HG02588 (cell line): ENCODE results near the gene PLEKHA4.
A peak's percentile ranks its signal among the peaks of the same experiment; 100 is the strongest.
"Not testable (repeated sequence)": the region's sequence is repeated elsewhere in the genome, so short reads cannot be mapped to it uniquely, and the experiment has no call there.

ENCODE experiments used
- ATAC-seq: cut with Tn5 transposase; IDR thresholded peaks from one replicate; pipeline ENCODE4 v1.9.1; 2021; ENCODE audit warnings: mild to moderate bottlenecking, moderate library complexity; ENCODE audit not compliant: unreplicated experiment

The PLEKHA4 gene

DNA sequence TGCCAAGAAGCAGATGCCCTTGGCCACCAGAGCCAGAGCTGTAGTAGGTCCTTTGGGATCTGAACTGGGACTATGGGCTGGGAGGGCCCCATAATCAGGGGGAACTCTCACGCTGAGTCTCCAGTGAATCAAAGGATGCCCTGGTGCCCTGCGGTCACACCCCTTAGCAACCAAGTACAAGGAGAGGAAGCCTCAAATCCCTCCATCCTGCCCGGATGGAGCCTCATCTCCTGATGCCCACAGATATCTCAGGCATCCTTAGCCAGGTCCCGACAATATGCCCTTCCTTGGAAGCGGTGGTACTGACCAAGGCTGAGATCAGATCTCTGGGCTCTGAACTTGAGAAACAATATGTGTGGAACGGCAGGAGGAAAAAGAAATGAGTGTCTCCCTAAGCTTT lies 1.7 kb downstream of the PLEKHA4 start:
- ATAC-seq = no peak

DNA sequence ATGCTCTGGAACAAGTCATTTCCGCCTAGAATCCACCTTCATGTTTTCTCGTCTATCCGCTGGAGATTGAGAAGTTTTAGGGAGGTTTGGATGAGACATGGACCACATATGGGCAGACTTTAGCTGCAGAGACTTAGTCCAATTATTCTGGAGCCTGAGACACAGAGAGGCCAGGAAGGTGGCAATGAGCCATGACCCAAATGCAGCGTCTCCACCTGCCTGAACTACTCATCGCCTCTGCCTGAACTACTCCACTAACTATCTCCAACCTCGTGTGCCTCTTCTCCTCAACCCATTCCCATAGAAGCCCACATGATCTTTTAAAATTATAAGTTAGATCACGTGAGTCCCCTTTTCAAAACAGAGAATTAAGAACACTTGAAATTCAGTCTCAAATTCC lies 5.6 kb downstream of the PLEKHA4 start:
- ATAC-seq = no peak

DNA sequence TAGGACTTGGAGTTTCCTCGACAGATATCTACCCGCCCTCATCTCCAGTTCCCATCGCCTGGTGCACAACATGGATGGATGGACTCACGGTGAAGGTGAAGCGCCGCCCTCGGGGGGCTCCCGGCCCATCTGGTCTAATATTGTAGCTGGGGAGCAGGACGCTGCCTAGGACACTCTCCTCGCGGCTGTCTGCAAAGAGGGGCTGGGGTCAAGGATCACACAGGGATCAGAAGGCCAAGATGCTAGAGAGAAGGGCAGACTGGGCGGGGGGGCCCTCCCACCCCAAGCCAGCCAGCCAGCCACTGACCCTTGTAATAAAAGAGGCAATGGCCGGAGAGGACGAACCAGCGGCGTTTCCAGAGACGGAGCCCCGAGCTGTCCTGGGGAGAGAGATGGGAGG lies 7.1 kb downstream of the PLEKHA4 start:
- no peak for ATAC-seq

DNA sequence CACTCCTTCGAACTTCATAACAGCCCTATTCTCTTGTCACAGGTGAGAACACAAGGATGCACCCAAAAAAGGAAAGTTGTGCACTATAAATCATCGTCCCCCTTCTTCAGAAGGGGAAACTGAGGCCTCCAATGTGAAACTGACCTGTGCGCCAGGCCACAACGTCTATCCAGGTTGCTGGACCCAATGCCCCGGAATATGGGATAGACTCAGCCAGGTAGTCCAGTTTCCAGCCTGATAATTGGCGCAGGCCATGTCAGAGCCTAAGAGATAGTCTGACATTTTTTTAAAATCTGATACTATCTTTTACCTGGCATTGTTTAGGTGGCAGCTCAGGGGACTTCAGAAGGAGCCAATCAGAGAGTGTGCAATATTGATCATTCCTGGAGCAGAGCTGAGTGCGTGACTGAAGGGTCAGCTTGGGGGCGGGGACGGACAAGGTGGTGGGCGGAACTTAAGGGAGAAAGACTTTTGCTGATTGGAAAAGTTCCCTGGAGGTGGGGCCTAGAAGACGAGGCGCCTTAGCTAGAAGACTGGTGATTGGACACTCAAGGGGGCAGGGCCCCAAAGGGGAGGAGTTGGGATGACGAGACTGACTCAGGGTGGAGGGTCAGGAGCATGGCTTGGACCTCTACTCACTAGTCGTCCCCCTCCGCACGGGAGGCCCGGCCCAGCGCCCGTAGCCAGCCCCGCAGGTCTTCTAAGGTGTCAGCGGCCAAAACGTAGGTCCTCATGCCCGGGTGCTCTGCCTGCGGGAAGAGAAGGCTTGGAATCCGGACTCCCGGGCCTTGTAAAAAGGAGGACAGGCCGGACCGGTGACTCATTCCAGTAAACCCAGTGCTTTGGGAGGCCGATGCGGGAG lies 8.5 kb downstream of the PLEKHA4 start:
- ATAC-seq = no peak

DNA sequence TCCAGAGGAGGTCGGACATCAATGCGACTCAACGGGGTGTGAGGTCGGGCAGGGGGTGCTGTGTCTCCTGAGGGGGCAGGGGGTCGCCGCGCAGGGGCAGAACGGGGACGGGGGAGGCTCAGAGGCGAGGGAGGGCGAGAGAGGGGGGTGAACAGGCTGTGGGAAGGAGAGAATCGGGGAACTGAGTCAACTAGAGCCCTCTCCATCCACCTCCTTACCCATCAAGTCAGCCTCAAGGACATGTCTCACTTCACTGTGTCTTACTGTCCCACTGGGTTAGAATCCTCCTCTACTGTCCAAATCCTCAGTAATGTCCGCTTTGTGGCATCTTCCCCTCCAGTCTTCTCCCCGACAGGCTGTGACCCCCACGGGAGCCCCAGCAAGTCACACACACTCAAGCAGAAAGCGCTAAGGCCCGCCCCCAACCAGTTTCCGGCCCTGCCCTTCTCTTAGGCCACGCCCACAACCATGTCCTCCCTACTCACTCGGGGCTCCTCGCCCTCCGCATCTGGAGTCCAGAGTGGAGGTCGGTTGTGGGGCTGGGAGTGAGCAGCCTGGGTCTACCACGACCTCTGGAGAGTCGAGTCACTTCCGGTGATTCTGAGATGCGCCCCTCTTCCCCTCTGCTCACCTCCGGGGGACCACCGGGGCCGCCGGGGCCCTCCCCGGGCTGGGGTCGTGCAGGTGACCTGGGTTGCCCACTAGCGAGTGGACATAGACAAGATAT lies 9.3 kb downstream of the PLEKHA4 start:
- ATAC-seq = no peak

DNA sequence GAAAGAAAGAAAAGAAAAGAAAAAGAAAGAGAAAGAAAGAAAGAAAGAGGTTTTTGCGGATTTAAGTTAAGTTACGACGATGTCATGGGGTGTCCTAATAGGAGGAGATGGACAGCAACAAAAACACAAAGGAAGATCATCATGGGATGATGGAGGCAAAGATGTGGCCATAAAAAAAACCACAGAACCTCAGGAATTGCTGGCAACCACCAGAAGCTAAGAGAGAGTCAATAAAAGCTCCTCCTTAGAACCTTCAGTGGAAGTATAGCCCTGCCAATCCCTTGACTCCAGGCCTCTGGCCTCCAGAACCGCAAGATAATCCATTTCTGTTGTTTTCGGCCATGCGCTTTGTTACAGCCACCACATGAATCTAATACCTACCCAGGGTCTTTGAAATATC lies 11.5 kb downstream of the PLEKHA4 start:
- no peak for ATAC-seq

DNA sequence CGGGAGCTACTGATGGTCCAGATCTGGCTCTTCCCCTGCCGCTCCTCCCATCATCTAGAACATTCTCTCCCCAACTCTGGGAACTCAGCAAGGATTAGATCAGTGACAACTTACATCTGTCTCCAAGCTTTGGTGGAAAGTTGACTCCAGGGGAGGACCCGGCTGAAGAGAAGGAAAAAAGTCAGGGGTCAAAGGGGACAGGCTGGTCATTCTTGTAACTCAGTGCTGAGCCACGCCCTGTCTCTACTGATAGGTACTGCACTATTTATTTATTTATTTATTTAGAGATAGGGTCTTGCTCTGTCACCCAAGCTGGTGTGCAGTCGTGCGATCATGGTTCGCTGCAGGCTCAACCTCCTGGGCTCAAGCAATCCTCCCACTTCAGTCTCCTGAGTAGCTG lies 14.3 kb downstream of the PLEKHA4 start:
- no peak for ATAC-seq

DNA sequence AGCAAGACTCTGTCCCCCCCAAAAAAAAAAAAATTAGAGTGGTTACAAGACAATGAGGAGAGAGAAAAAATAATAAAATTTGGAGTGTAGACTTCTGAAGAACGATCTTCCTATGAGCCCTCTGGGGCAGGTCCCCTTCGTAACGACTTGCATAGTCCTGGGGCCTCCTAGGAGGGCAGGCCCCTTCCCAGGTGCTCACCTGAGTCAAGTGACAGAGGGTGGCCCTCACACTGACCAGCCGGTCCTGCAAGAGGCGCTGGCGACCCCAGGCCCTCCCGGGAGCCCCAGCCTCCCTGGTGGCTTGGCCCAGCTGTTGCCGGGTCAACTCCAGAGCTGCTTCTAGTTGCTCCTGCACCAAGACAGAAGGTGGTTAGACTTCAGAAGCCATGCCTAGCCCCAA lies 14.9 kb downstream of the PLEKHA4 start:
- ATAC-seq = no peak

DNA sequence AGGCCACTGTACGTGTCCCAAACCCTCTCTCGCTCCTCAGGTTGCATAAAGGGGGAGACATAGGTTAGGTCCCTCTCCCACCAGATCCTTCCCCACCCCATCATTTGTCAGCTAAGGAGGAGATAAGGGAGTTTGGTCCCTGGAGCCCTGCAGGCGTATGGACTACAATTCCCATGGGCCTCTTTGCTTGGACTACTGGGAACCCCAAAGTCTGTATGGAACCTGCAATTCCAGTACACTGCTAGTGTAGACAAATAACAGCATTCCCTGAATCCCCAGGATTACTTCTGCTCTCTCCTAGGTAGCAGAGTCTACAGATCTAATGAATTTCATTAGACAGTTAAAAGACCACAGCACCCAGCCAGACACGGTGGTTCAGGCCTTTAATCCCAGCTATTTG lies 16.1 kb downstream of the PLEKHA4 start:
- no peak for ATAC-seq

DNA sequence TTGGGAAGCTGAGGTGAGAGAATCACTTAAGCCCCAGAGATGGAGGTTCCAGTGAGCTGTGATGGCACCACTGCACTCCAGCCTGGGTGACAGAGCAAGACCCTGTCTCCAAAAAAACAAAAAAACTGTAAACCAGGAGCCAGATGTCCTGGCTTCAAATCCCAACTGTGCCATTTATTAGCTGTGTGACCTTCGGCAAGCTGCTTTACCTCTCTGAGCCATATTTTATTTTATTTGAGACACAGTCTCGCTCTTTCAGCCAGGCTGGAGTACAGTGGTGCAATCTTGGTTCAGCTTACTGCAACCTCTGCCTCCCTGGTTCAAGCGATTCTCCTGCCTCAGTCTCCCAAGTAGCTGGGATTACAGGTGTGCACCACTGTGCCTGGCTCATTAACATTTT lies 21.8 kb downstream of the PLEKHA4 start:
- ATAC-seq = not testable (repeated sequence)

DNA sequence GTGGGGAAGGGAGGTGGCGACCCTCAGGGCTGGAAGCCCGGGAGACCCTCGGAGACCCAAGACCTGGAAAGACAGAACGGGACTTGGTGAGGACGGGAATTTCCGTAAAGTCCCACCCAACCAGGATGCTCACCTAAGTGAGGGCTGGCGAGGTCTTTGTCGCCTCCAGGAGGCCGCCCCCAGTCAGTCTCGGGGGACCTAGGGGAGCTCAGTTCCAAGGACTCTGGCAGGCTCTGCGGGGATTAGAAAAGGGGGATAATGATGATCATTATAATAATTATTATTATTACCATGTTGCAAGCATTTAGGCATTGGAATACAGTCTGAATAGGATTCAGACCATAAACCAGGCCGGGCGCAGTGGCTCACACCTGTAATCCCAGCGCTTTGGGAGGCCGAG lies 23.0 kb downstream of the PLEKHA4 start:
- ATAC-seq = no peak

DNA sequence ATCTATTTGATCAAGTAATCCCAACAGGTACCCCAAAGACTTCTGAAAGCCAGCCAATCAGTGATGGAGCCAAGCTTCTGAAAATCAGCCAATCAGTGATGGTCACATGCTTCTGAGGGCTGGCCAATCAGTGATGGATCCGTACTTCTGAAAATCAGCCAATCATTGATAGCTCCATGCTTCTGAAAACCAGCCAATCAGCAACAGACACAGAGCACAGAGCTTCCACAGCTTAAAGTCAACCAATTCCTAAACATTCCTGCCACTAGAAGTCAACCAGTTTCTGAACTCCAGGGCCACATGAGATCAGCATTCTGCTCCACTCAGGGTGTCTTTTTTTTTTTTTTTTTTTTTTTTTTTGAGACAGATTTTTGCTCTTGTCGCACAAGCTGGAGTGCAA lies 23.9 kb downstream of the PLEKHA4 start:
- ATAC-seq = no peak

DNA sequence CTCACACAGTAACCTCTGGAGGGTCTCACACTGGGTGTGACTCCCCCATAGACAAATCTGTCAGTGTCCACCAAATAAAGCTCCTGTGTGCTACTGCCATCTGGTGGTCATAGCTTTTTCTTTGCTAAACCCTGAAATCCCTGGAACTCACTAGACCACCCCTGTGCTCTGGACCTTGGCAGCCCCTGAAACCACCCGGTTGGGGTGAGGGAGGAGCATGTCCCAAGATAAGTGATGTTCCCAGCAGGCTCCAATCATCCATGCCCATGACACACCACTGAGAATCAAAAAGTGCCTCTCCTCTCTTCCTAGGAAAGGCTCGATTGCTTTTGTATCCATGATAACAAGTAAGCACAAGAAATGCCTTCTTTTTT lies 25.6 kb downstream of the PLEKHA4 start:
- no peak for ATAC-seq

DNA sequence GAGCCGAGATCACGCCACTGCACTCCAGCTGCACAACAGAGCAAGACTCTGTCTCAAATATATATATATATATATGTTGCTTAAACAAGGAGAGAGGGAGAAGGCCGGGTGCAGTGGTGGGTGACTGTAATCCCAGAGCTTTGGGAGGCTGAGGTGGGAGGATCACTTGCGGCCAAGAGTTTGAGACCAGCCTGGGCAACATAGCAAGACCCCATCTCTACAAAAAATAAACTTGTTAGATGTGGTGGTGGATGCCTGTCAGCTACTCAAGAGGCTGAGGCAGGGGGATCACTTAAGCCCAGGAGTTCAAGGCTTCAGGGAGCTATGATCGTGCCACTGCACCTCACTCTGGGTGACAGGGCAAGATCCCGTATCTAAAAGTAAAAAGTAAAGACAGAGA lies 26.8 kb downstream of the PLEKHA4 start:
- ATAC-seq = no peak

DNA sequence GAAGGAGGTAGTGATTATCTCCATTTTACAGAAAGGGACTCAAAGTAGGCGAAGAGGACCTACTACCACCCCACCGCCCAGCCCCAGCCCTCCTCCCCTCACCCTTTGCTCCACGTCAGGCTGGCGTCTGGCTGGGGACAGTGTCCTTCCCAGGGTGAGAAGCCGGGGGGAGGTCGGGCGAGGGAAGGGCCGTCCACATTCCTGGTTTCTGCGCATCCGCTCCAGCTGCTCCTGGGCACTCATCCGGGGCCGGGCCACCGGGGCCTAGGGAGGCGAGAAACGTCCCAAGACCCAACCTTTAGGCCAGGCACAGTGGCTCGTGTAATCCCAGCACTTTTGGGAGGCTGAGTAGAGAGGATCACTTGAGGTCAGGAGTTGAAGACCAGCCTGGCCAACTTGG lies 27.4 kb downstream of the PLEKHA4 start:
- ATAC-seq = no peak

DNA sequence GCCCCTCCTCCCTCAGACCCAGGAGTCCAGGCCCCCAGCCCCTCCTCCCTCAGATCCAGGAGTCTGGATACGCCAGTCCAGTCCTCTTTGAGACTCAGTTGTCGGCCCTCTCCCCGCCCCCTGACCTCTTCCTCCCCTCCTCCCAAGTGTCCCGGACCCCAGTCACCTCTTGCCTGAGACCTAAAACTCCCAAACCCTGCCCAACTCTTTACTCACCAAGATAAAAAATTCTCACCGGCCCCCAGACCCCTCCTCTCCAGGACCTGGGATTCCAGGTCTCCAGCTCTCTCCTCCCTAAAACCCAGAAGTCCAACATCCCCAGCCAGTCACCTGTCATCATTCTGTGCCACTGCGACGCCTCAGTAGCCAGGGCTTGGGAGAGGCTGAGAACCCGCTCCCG lies 30.7 kb downstream of the PLEKHA4 start:
- no peak for ATAC-seq

DNA sequence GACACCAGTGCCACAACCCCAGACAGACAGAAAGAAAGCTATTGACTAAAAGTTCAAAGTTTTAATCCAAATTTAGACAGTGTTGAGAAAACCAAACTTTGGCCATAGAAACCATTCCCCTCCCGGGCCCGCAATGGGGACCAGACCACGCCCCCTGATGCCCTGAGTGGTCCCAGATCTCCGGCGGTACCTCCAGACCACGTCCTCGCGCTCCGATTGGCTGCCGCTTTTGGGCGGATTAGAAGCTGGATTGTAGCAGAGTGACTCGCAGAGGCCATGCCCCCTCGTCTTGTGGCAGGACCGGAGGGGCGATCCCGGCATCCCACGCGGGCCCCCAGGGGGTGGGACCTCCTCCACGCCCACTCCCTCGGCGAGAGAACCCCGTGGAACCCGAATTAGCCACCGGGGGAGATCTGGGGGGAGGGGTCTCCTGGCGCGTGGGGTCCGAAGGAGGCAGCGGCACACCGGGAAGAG lies 31.3 kb downstream of the PLEKHA4 start:
- no peak for ATAC-seq

DNA sequence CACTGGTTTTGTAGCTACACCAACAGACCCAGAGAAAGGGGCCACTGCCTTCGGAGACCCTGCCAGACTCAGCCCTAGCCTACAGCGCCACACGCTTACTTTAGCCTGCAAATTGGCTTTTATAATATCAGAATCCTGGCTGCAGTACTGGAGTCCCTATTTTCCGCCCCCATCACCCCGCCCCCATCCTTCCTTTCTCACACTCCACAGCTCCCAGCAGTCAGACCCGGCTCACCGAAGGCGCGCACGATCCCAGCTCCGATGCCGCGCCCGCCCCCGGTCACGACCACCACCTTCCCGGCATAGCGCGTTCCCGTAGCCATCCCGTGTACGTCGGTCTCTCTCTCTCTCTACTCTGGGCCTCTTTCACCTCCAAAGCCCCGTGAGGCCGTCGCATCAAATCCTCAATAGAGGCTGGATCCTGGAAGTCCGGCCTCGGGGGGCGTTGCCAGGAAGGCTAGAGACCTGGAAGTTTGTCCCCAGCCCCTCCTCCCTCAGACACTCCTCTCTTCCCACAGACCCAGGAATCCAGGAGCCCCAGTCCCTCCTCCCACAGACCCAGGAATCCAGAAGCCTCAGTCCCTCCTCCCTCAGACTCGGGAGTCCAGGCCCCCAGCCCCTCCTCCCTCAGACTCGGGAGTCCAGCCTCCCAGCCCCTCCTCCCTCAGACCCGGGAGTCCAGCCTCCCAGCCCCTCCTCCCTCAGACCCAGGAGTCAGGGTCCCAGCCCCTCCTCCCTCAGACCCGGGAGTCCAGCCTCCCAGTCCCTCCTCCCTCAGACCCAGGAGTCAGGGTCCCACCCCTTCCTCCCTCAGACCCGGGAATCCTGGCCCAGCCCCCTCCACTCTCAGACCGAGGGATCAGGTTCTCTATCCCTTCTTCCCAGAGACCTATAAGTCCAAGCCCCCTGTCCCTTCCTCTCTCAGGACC lies 32.1 kb downstream of the PLEKHA4 start, which contains the start of gene HSD17B14:
Gene HSD17B14 (minus strand): TSS at position 403 of the 929 bp plus-strand sequence. CDS start 80 bp downstream, at position 323.
- ATAC-seq = no peak

DNA sequence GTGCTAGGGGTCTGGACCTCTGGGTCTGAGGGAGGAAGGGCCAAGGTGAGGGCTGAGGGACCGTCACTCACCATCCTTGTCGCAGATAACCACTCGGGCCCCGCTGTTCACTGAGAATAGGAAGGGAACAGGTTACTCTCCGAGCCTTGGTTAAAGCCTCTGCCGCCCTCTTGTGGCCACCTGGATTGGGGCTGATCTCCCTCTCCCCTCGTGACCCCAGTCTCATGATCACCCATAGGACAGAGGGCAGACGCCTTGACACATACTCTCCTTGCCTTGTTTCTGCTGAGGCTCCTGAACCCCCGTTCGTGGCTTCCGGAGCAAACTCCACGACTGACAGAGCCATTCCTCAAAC lies 32.7 kb downstream of the PLEKHA4 start:
- ATAC-seq = peak; percentile 60

DNA sequence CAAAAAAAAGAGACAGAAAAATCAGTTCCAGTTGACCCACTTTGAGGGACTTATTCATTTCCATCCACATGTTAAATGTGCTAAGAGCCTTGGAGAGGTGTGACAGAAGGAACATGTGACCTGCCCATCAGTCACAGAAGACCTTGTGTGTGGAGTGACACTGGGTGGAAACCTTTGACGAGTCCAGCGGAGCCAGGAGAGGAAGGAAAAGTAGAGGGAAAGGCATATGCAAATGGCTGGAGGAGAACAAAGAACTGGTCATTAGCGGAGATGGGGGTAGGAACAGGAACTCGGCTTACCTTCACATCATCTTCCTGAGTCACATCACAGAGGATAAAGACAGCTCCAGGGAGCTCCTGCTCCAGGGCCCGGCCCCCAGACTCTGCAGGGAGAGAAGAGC lies 34.4 kb downstream of the PLEKHA4 start:
- ATAC-seq = no peak

DNA sequence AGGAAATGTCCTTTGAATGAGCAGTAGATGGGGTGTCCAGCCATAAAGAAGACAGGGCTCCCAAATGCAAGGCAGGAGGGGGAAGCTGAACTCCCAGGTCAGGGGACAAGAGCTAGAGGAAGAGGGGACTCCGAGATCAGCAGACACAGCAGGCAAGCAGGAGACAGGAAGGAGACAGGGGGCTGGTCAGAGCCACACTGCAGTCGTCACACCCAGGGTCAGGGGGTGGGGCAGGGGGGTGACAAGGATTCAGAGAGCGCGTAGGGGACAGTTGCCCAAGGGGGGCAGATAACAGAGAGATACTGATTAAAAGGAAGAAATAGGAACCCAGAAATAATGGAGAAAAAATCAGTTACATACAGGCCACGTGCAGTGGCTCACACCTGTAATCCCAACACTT lies 35.4 kb downstream of the PLEKHA4 start:
- ATAC-seq = no peak
